ENCODE measurements around the gene ULBP3. TPM values are rescaled to one million over a fixed set of nuclear protein-coding genes. Genes with fewer than 3 reads are reported as not detected.
"Not testable (repeated sequence)": the region's sequence is repeated elsewhere in the genome, so short reads cannot be mapped to it uniquely, and the experiment has no call there.

The ULBP3 gene
- total RNA-seq, 1 experiment from 2014 or later: 5.4 TPM

GRCh38 chr6:150068151-150068550, 770 bp downstream of the ULBP3 start:
- DNase-seq (ENCODE audit: low read depth in 1 of 2, low spot score in 2 of 2): peak in 1 of 2 experiments; percentile 9
- Histone ChIP-seq H3K27me3 (replicated peaks) (no peaks in the 10 kb centered on the region), H3K4me1 (replicated peaks) (peaks cover 12% of the 10 kb centered on the region), H3K36me3 (peaks cover 10% of the 10 kb centered on the region), H3K9me3 (replicated peaks) (no peaks in the 10 kb centered on the region), H3K4me3 (peak overlapping the region; percentile 66), H3K27ac (no peak overlapping the region; the same call in 1 of the 2 replicates)

DNA sequence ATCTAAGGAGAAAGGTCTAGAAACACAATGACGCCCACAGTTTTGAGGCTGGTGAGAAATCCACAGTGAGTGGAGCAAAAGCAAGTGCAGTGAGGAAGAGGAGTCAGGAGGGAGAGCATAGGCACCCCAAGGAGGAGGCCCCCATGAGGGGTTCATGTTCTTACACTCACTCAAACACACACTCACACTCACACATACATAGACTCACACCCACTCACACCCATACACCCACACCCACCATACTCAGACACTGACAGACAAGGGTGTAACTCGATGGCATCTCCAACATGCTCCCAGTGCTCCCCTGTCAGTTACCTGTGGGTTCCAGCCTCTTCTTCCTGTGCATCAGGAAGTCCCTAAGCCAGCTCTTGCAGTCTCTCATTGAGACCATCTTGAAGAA, 3.8 kb downstream of the ULBP3 start:
- no peak overlapping the region for H3K27ac ChIP-seq
- H3K36me3 ChIP-seq: peaks cover 14% of the 10 kb centered on the region
- H3K4me1 ChIP-seq (replicated peaks): peaks cover 5% of the 10 kb centered on the region
- DNase-seq (ENCODE audit: low read depth in 1 of 2, low spot score in 2 of 2): no peak
- no peaks in the 10 kb centered on the region for H3K27me3 ChIP-seq (replicated peaks)
- H3K9me3 ChIP-seq (replicated peaks): no peaks in the 10 kb centered on the region
- H3K4me3 ChIP-seq: no peak overlapping the region

GRCh38 chr6:150063640-150064039, 5.3 kb downstream of the ULBP3 start:
- Histone ChIP-seq H3K27me3 (replicated peaks) (no peaks in the 10 kb centered on the region), H3K4me1 (replicated peaks) (peaks cover 5% of the 10 kb centered on the region), H3K9me3 (replicated peaks) (no peaks in the 10 kb centered on the region), H3K36me3 (peaks cover 14% of the 10 kb centered on the region), H3K27ac (no peak overlapping the region), H3K4me3 (no peak overlapping the region)
- DNase-seq (ENCODE audit: low read depth in 1 of 2, low spot score in 2 of 2): no peak

GRCh38 chr6:150059973-150060372, 8.9 kb downstream of the ULBP3 start:
- not testable (repeated sequence) for H3K36me3 ChIP-seq; H3K27ac ChIP-seq; H3K4me1 ChIP-seq (replicated peaks); H3K27me3 ChIP-seq (replicated peaks); H3K9me3 ChIP-seq (replicated peaks); H3K4me3 ChIP-seq; DNase-seq (ENCODE audit: low read depth in 1 of 2, low spot score in 2 of 2)

- DNase-seq (ENCODE audit: low read depth in 1 of 2, low spot score in 2 of 2): no peak
- Histone ChIP-seq H3K4me1 (replicated peaks) (no peaks in the 10 kb centered on the region), H3K9me3 (replicated peaks) (no peaks in the 10 kb centered on the region), H3K27ac (no peak overlapping the region), H3K27me3 (replicated peaks) (peaks cover 7% of the 10 kb centered on the region; the same call in 1 of the 2 replicates), H3K36me3 (peaks cover 4% of the 10 kb centered on the region; the same call in 1 of the 2 replicates), H3K4me3 (no peak overlapping the region)
Observed at GRCh38 chr6:150058986-150059385, 9.9 kb downstream of the ULBP3 start.

DNA sequence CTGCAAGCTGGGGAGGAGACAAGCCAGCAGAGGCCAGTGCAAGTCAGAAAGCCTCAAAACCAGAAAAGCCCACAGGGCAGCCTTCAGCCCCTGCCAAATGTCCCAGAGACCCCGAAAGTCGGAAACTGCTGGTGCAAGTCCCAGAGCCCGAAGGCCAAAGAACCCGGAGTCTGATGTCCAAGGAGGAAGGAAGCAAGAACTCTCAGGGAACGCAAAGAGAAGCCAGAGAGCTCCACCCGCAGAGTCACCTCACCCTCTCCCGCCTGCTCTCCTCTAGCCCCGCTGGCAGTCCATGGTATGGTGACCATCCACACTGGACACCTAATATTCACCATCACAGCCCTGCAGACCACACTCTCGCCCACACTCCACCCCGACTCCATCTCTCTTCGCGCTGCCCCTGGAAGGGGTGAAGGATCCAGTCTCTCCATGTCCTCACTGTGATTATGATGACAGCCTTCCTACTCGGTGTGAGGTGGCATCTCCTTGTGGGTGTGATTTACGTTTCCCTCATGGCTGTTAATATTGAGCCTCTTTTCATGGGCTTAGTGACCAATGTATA, 10.6 kb downstream of the ULBP3 start:
- H3K27ac ChIP-seq: no peak overlapping the region
- no peak for DNase-seq (ENCODE audit: low read depth in 1 of 2, low spot score in 2 of 2)
- no peak overlapping the region for H3K4me3 ChIP-seq
- H3K4me1 ChIP-seq (replicated peaks): no peaks in the 10 kb centered on the region
- peaks cover 10% of the 10 kb centered on the region; the same call in 1 of the 2 replicates for H3K27me3 ChIP-seq (replicated peaks)
- peaks cover 4% of the 10 kb centered on the region; the same call in 1 of the 2 replicates for H3K36me3 ChIP-seq
- H3K9me3 ChIP-seq (replicated peaks): no peaks in the 10 kb centered on the region

- no peak for DNase-seq (ENCODE audit: low read depth in 1 of 2, low spot score in 2 of 2)
- H3K4me1 ChIP-seq (replicated peaks): no peaks in the 10 kb centered on the region
- no peak overlapping the region for H3K27ac ChIP-seq
- no peak overlapping the region for H3K4me3 ChIP-seq
- H3K9me3 ChIP-seq (replicated peaks): no peaks in the 10 kb centered on the region
- peaks cover 4% of the 10 kb centered on the region; the same call in 1 of the 2 replicates for H3K36me3 ChIP-seq
- H3K27me3 ChIP-seq (replicated peaks): peaks cover 12% of the 10 kb centered on the region
Observed at GRCh38 chr6:150057501-150057951, 11.4 kb downstream of the ULBP3 start.

- Histone ChIP-seq H3K4me3 (no peak overlapping the region), H3K27ac (no peak overlapping the region), H3K4me1 (replicated peaks) (no peaks in the 10 kb centered on the region), H3K9me3 (replicated peaks) (no peaks in the 10 kb centered on the region), H3K27me3 (replicated peaks) (peaks cover 12% of the 10 kb centered on the region), H3K36me3 (0 out of 2 replicates have a peak, but pooled peaks cover 4% of the 10 kb centered on the region)
- DNase-seq (ENCODE audit: low read depth in 1 of 2, low spot score in 2 of 2): no peak
Observed at GRCh38 chr6:150056916-150057315, 12.0 kb downstream of the ULBP3 start.

DNA sequence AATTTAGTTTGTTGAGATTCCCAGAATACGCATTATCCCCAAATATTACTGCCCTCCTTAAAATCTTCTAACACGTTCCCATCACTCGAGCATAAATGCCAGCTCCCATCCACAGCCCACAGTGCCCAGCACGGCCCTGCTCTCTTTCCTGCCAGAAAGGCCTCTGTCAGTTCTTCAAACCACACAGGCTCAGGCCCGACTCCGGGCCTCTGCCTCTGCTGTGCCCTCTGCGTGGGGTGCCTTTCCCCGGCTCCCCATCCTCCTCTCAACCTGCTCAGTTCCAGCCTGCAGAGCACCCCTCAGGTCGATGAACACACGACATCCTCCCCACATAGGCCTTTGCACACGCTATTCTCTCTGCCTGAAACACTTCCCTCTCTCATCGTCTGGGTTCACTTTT, 12.8 kb downstream of the ULBP3 start:
- Histone ChIP-seq H3K9me3 (replicated peaks) (no peaks in the 10 kb centered on the region), H3K27ac (no peak overlapping the region), H3K36me3 (0 out of 2 replicates have a peak, but pooled peaks cover 2% of the 10 kb centered on the region), H3K4me3 (no peak overlapping the region), H3K4me1 (replicated peaks) (no peaks in the 10 kb centered on the region), H3K27me3 (replicated peaks) (peaks cover 12% of the 10 kb centered on the region)
- DNase-seq (ENCODE audit: low read depth in 1 of 2, low spot score in 2 of 2): no peak

GRCh38 chr6:150055131-150055530, 13.8 kb downstream of the ULBP3 start:
- Histone ChIP-seq H3K4me1 (replicated peaks) (no peaks in the 10 kb centered on the region), H3K36me3 (no peaks in the 10 kb centered on the region), H3K9me3 (replicated peaks) (no peaks in the 10 kb centered on the region), H3K27me3 (replicated peaks) (peaks cover 16% of the 10 kb centered on the region), H3K27ac (no peak overlapping the region), H3K4me3 (no peak overlapping the region)
- DNase-seq (ENCODE audit: low read depth in 1 of 2, low spot score in 2 of 2): no peak

- H3K27ac ChIP-seq: no peak overlapping the region
- H3K9me3 ChIP-seq (replicated peaks): no peaks in the 10 kb centered on the region
- no peaks in the 10 kb centered on the region for H3K4me1 ChIP-seq (replicated peaks)
- H3K36me3 ChIP-seq: no peaks in the 10 kb centered on the region
- no peak overlapping the region for H3K4me3 ChIP-seq
- DNase-seq (ENCODE audit: low read depth in 1 of 2, low spot score in 2 of 2): no peak
- H3K27me3 ChIP-seq (replicated peaks): peaks cover 16% of the 10 kb centered on the region
Observed at GRCh38 chr6:150053450-150053849, 15.5 kb downstream of the ULBP3 start.

DNA sequence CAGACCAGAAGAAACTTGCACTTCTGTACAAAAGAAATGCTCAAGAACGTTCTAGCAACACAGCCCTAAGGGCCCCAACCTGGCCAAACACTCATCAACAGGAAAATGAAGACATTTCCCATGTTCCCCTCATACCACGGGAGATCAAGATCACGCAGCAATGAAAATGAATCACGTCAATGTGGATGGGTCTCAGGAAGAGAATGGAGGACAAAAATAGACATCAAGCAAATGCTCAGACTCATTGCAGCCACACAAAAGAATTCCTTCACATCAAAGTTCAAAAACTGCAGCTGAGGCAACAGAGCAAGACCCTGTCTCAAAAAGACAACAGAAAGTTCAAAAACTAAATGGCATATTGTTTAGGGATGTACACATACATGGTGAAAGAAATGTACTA, 18.1 kb downstream of the ULBP3 start:
- no peak for DNase-seq (ENCODE audit: low read depth in 1 of 2, low spot score in 2 of 2)
- Histone ChIP-seq H3K36me3 (no peaks in the 10 kb centered on the region), H3K4me1 (replicated peaks) (no peaks in the 10 kb centered on the region), H3K4me3 (no peak overlapping the region), H3K9me3 (replicated peaks) (no peaks in the 10 kb centered on the region), H3K27ac (no peak overlapping the region), H3K27me3 (replicated peaks) (peaks cover 30% of the 10 kb centered on the region)

GRCh38 chr6:150048099-150048498, 20.8 kb downstream of the ULBP3 start:
- Histone ChIP-seq H3K27me3 (replicated peaks) (peaks cover 18% of the 10 kb centered on the region; the same call in 1 of the 2 replicates), H3K9me3 (replicated peaks) (no peaks in the 10 kb centered on the region), H3K4me3 (no peak overlapping the region), H3K36me3 (no peaks in the 10 kb centered on the region), H3K4me1 (replicated peaks) (no peaks in the 10 kb centered on the region), H3K27ac (no peak overlapping the region)
- DNase-seq (ENCODE audit: low read depth in 1 of 2, low spot score in 2 of 2): no peak

GRCh38 chr6:150046943-150047342, 22.0 kb downstream of the ULBP3 start:
- no peak overlapping the region for H3K27ac ChIP-seq
- DNase-seq (ENCODE audit: low read depth in 1 of 2, low spot score in 2 of 2): no peak
- H3K27me3 ChIP-seq (replicated peaks): peaks cover 22% of the 10 kb centered on the region; the same call in 1 of the 2 replicates
- no peak overlapping the region for H3K4me3 ChIP-seq
- H3K4me1 ChIP-seq (replicated peaks): no peaks in the 10 kb centered on the region
- no peaks in the 10 kb centered on the region for H3K9me3 ChIP-seq (replicated peaks)
- H3K36me3 ChIP-seq: no peaks in the 10 kb centered on the region
